GM19463 (cell line): ENCODE results near the gene CENPU.
A peak's percentile ranks its signal among the peaks of the same experiment; 100 is the strongest.
"Not testable (repeated sequence)": the region's sequence is repeated elsewhere in the genome, so short reads cannot be mapped to it uniquely, and the experiment has no call there.

Experiments
- ATAC-seq: cut with Tn5 transposase; IDR thresholded peaks from one replicate; pipeline ENCODE4 v1.9.1; 2021; ENCODE audit warnings: mild to moderate bottlenecking, moderate library complexity; ENCODE audit not compliant: unreplicated experiment

The CENPU gene

GRCh38 chr4:184733654-184734524 is at the start of gene CENPU:
Gene CENPU, minus strand, starts transcription at chr4:184734096. Its CDS starts 34 bp downstream, at chr4:184734062.
- peak; percentile 87 for ATAC-seq

GRCh38 chr4:184782731-184783373 is 49.0 kb upstream of the CENPU start:
- no peak for ATAC-seq

GRCh38 chr4:184779160-184779559 is 45.3 kb upstream of the CENPU start:
- ATAC-seq: not testable (repeated sequence)

- ATAC-seq: no peak
Measured at GRCh38 chr4:184778325-184778724, 44.4 kb upstream of the CENPU start.

GRCh38 chr4:184776821-184777220 is 42.9 kb upstream of the CENPU start:
- ATAC-seq: no peak

- no peak for ATAC-seq
Measured at GRCh38 chr4:184775854-184776555, 42.1 kb upstream of the CENPU start.

- no peak for ATAC-seq
Measured at GRCh38 chr4:184774152-184774551, 40.3 kb upstream of the CENPU start.

- no peak for ATAC-seq
Measured at GRCh38 chr4:184771416-184771815, 37.5 kb upstream of the CENPU start.

GRCh38 chr4:184769141-184769765 is 35.4 kb upstream of the CENPU start:
- no peak for ATAC-seq

- ATAC-seq: no peak
Measured at GRCh38 chr4:184768296-184768695, 34.4 kb upstream of the CENPU start.

GRCh38 chr4:184766446-184766845 is 32.5 kb upstream of the CENPU start:
- no peak for ATAC-seq

- no peak for ATAC-seq
Measured at GRCh38 chr4:184765473-184766340, 31.8 kb upstream of the CENPU start.

GRCh38 chr4:184764601-184765000 is 30.7 kb upstream of the CENPU start:
- ATAC-seq: no peak

- no peak for ATAC-seq
Measured at GRCh38 chr4:184763150-184763780, 29.4 kb upstream of the CENPU start.

GRCh38 chr4:184762100-184762499 is 28.2 kb upstream of the CENPU start:
- peak; percentile 95 for ATAC-seq

GRCh38 chr4:184760681-184761080 is 26.8 kb upstream of the CENPU start:
- ATAC-seq: no peak

- no peak for ATAC-seq
Measured at GRCh38 chr4:184757810-184758209, 23.9 kb upstream of the CENPU start.

- no peak for ATAC-seq
Measured at GRCh38 chr4:184756399-184756798, 22.5 kb upstream of the CENPU start.

GRCh38 chr4:184755278-184755677 is 21.4 kb upstream of the CENPU start:
- ATAC-seq: no peak
